Caco-2 (cell line): ENCODE data around the gene NTN4. TPM values are rescaled to one million over a fixed set of nuclear protein-coding genes. Genes with fewer than 3 reads are reported as not detected.

Source experiments
- BruUV-seq: library from RNA; stranded (reverse); fragments of 400-500 nt; replicated peaks from 2 replicates; lab custom pipeline; 2021; lab: Mats Ljungman, UMichigan
- CTCF ChIA-PET: fragments of 300-600 bp; sonication (Branson Sonifier 250); formaldehyde crosslinking; loops from one replicate; lab custom pipeline; 2022; ENCODE audit warnings: antibody characterized with exemption; lab: Charles Lee
- POLR2A ChIA-PET: fragments of 300-600 bp; sonication (Branson Sonifier 250); formaldehyde crosslinking; loops from one replicate; lab custom pipeline; 2022; ENCODE audit warnings: antibody characterized with exemption; lab: Charles Lee
- DNase-seq, 2 experiments: peaks; one replicate each; pipeline versions ENCODE4 v3.0.0 to v3.0.0-alpha.2; 2020 to 2022
- H3K27me3 ChIP-seq: replicated peaks from 2 replicates; pipeline ENCODE4 v1.6.0; 2011; ENCODE audit warnings: low read length; ENCODE audit not compliant: control insufficient read depth, insufficient read depth
- H3K36me3 ChIP-seq: 2 replicates; pipeline ENCODE4 v1.5.1; 2011; ENCODE audit warnings: low read length; ENCODE audit not compliant: control insufficient read depth, insufficient read depth
- H3K4me1 ChIP-seq: fragments of 250-450 bp; sonication (Bioruptor Pico); 2 replicates; pipeline ENCODE4 v1.5.1; 2020; ENCODE audit warnings: mild to moderate bottlenecking
- H3K4me3 ChIP-seq: 2 replicates; pipeline ENCODE4 v1.5.1; 2011; ENCODE audit warnings: low read depth, mild to moderate bottlenecking, control low read depth, low read length
- H3K9me3 ChIP-seq: fragments of 250-450 bp; sonication (Bioruptor Pico); 2 replicates; pipeline ENCODE4 v1.5.1; 2020; ENCODE audit warnings: mild to moderate bottlenecking, moderate library complexity
- H3K27ac Mint-ChIP-seq: one replicate; pipeline ENCODE4 v1.8.0; 2022; ENCODE audit warnings: mixed read lengths; ENCODE audit not compliant: unreplicated experiment
- H3K27me3 Mint-ChIP-seq: one replicate; pipeline ENCODE4 v1.8.0; 2022; ENCODE audit warnings: mixed read lengths; ENCODE audit not compliant: insufficient read depth, unreplicated experiment
- H3K36me3 Mint-ChIP-seq: one replicate; pipeline ENCODE4 v1.8.0; 2022; ENCODE audit warnings: mild to moderate bottlenecking, mixed read lengths; ENCODE audit not compliant: insufficient read depth, unreplicated experiment
- H3K4me1 Mint-ChIP-seq: one replicate; pipeline ENCODE4 v1.8.0; 2022; ENCODE audit warnings: low read depth, mixed read lengths; ENCODE audit not compliant: unreplicated experiment
- H3K4me3 Mint-ChIP-seq: one replicate; pipeline ENCODE4 v1.8.0; 2022; ENCODE audit warnings: mild to moderate bottlenecking, moderate library complexity, mixed read lengths; ENCODE audit not compliant: unreplicated experiment
- H3K9me3 Mint-ChIP-seq: one replicate; pipeline ENCODE4 v1.8.0; 2022; ENCODE audit warnings: mixed read lengths; ENCODE audit not compliant: unreplicated experiment
- CTCF ChIP-seq, 2 experiments: fragments of 200-600 bp in 1 of 2; IDR thresholded peaks; 1 replicate in 1 of 2; 2 replicates in 1 of 2; pipeline versions ENCODE4 v1.5.1 to v1.8.0; 2011 to 2022; ENCODE audit warnings: antibody characterized with exemption in 1 of 2, control low read depth in 1 of 2, inconsistent platforms in 1 of 2, low read depth in 1 of 2, low read length in 1 of 2, mild to moderate bottlenecking in 1 of 2, moderate library complexity in 1 of 2; ENCODE audit not compliant: insufficient read depth in 1 of 2, severe bottlenecking in 1 of 2, unreplicated experiment in 1 of 2
- intact Hi-C: fragments of 100-400 bp; cut with micrococcal nuclease; formaldehyde crosslinking; loops from one replicate; pipeline ENCODE4 v1.10.0; 2022; ENCODE audit not compliant: unreplicated experiment
- total RNA-seq: library from RNA; stranded (reverse); gene quantifications from 2 replicates; pipeline ENCODE4 v1.2.3, GENCODE V29; 2022

NTN4 gene
- total RNA-seq, 1 experiment from 2014 or later: 54.1 TPM

GRCh38 chr12:95712269-95712668 lies 78.3 kb downstream of the NTN4 start:
- no peak overlapping the region for H3K27ac Mint-ChIP-seq
- intact Hi-C loops: no loop called here
- peaks cover 9% of the 10 kb centered on the region; the same call in 1 of the 2 replicates for H3K4me1 ChIP-seq
- ChIA-PET CTCF (no interaction called here), POLR2A (no interaction called here)
- H3K4me3 Mint-ChIP-seq: no peak overlapping the region
- no peaks in the 10 kb centered on the region for H3K9me3 ChIP-seq
- no peaks in the 10 kb centered on the region for H3K27me3 Mint-ChIP-seq
- no peak overlapping the region for H3K4me3 ChIP-seq
- H3K36me3 ChIP-seq: no peaks in the 10 kb centered on the region; the same call in 1 of the 2 replicates
- TF ChIP-seq CTCF (IDR thresholded peaks at IDR 0.05; ENCODE audit: insufficient read depth in 1 of 2, low read depth in 1 of 2, low read length in 1 of 2, severe bottlenecking in 1 of 2, unreplicated experiment in 1 of 2): no peak
- no peak for DNase-seq
- peaks cover under 1% of the 10 kb centered on the region for H3K4me1 Mint-ChIP-seq
- no TSS peak for BruUV-seq
- peaks cover 48% of the 10 kb centered on the region for H3K36me3 Mint-ChIP-seq
- H3K9me3 Mint-ChIP-seq: no peaks in the 10 kb centered on the region
- no peaks in the 10 kb centered on the region for H3K27me3 ChIP-seq

- no peaks in the 10 kb centered on the region for H3K9me3 Mint-ChIP-seq
- no peaks in the 10 kb centered on the region for H3K9me3 ChIP-seq
- H3K4me1 Mint-ChIP-seq: no peaks in the 10 kb centered on the region
- no peaks in the 10 kb centered on the region for H3K27me3 ChIP-seq
- no TSS peak for BruUV-seq
- no peak overlapping the region for H3K4me3 Mint-ChIP-seq
- DNase-seq: no peak
- H3K27ac Mint-ChIP-seq: no peak overlapping the region
- intact Hi-C loops: no loop called here
- no peak for TF ChIP-seq CTCF (IDR thresholded peaks at IDR 0.05; ENCODE audit: insufficient read depth in 1 of 2, low read depth in 1 of 2, low read length in 1 of 2, severe bottlenecking in 1 of 2, unreplicated experiment in 1 of 2)
- no peaks in the 10 kb centered on the region for H3K27me3 Mint-ChIP-seq
- ChIA-PET CTCF (no interaction called here), POLR2A (no interaction called here)
- H3K36me3 Mint-ChIP-seq: peaks cover 50% of the 10 kb centered on the region
- peaks cover 9% of the 10 kb centered on the region; the same call in 1 of the 2 replicates for H3K4me1 ChIP-seq
- no peak overlapping the region for H3K4me3 ChIP-seq
- no peaks in the 10 kb centered on the region; the same call in 1 of the 2 replicates for H3K36me3 ChIP-seq
Observed at GRCh38 chr12:95710386-95710785, 80.2 kb downstream of the NTN4 start.

GRCh38 chr12:95709152-95709551 lies 81.4 kb downstream of the NTN4 start:
- H3K27ac Mint-ChIP-seq: no peak overlapping the region
- TF ChIP-seq CTCF (IDR thresholded peaks at IDR 0.05; ENCODE audit: insufficient read depth in 1 of 2, low read depth in 1 of 2, low read length in 1 of 2, severe bottlenecking in 1 of 2, unreplicated experiment in 1 of 2): no peak
- peaks cover 49% of the 10 kb centered on the region for H3K36me3 Mint-ChIP-seq
- no peaks in the 10 kb centered on the region for H3K36me3 ChIP-seq
- intact Hi-C loops: no loop called here
- ChIA-PET CTCF (no interaction called here), POLR2A (no interaction called here)
- H3K4me3 ChIP-seq: no peak overlapping the region
- H3K27me3 ChIP-seq: no peaks in the 10 kb centered on the region
- H3K4me1 Mint-ChIP-seq: no peaks in the 10 kb centered on the region
- H3K9me3 Mint-ChIP-seq: no peaks in the 10 kb centered on the region
- H3K4me3 Mint-ChIP-seq: no peak overlapping the region
- no peaks in the 10 kb centered on the region for H3K27me3 Mint-ChIP-seq
- peaks cover 9% of the 10 kb centered on the region; the same call in 1 of the 2 replicates for H3K4me1 ChIP-seq
- no peak for DNase-seq
- H3K9me3 ChIP-seq: no peaks in the 10 kb centered on the region
- BruUV-seq: no TSS peak
